Colonic mucosa (tissue), 4 donors: ENCODE data around the gene MDH1. TPM values are rescaled to one million over a fixed set of nuclear protein-coding genes. Genes with fewer than 3 reads are reported as not detected.

Source experiments
- DNase-seq: peaks from one replicate; pipeline ENCODE4 v3.0.0-alpha.2; 2020
- H3K27ac ChIP-seq: fragments of 200-600 bp; one replicate; pipeline ENCODE4 v1.8.0; 2021
- H3K27me3 ChIP-seq: fragments of 200-600 bp; one replicate; pipeline ENCODE4 v1.8.0; 2021
- H3K36me3 ChIP-seq: fragments of 200-600 bp; one replicate; pipeline ENCODE4 v1.8.0; 2021
- H3K4me1 ChIP-seq: fragments of 200-600 bp; one replicate; pipeline ENCODE4 v1.8.0; 2021; ENCODE audit warnings: mild to moderate bottlenecking
- H3K4me3 ChIP-seq: fragments of 200-600 bp; one replicate; pipeline ENCODE4 v1.8.0; 2021
- H3K9ac ChIP-seq, 2 donors: one replicate each; pipeline ENCODE4 v1.7.0; 2013; ENCODE audit warnings: control low read depth in 2 of 2, low read depth in 2 of 2, low read length in 2 of 2
- H3K9me3 ChIP-seq: fragments of 200-600 bp; one replicate; pipeline ENCODE4 v1.8.0; 2021
- intact Hi-C: fragments of 100-400 bp; cut with DNase I; formaldehyde crosslinking; loops from one replicate; pipeline ENCODE4 v1.14.1; 2022
- total RNA-seq, 2 donors: library from RNA; stranded (reverse); fragmentation: NEBNext Ultra II Directional in 1 of 2; extraction: Animal tissue kit (Norgen Biotek cat#: 25700) in 1 of 2; gene quantifications; one replicate each; pipeline ENCODE4 v1.2.1, GENCODE V29; 2021
- TF ChIP-seq, protein P1 (sequence below): fragments of 200-600 bp; IDR thresholded peaks from one replicate; pipeline ENCODE4 v1.8.0; 2022; ENCODE audit warnings: antibody characterized with exemption, mild to moderate bottlenecking
- donor health status: healthy.
- donor health status: DM: no; HTN: no; CAD: no.
- donor health status: DM: no; HTN: no; CAD: no.

Gene MDH1
- total RNA-seq, 2 donors from 2014 or later = 187 to 229 TPM

DNA sequence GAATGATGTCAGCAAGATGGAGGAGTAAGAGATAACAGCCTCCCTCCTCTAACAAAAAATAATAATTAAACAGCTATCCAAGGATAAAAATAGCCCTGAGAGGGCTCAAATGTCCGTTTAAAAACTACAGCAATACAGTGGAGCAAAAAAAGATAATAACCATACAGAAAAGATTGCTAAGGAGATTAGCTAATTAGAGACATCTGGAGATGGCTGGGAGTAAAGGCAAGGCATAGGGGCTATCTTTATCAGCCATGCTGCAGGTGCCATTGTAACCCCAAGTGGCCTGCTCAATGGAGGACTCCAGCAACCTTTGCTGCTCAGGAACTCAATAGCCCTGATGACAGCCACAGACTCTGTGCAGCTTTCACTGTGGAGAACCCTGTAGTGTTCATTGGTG is 42.7 kb downstream of the MDH1 start:
- Histone ChIP-seq H3K27me3 (no peaks in the 10 kb centered on the region), H3K4me3 (no peak overlapping the region), H3K4me1 (no peaks in the 10 kb centered on the region), H3K27ac (no peak overlapping the region), H3K9ac (no peak overlapping the region), H3K36me3 (no peaks in the 10 kb centered on the region), H3K9me3 (no peaks in the 10 kb centered on the region)
- TF ChIP-seq, protein P1, sequence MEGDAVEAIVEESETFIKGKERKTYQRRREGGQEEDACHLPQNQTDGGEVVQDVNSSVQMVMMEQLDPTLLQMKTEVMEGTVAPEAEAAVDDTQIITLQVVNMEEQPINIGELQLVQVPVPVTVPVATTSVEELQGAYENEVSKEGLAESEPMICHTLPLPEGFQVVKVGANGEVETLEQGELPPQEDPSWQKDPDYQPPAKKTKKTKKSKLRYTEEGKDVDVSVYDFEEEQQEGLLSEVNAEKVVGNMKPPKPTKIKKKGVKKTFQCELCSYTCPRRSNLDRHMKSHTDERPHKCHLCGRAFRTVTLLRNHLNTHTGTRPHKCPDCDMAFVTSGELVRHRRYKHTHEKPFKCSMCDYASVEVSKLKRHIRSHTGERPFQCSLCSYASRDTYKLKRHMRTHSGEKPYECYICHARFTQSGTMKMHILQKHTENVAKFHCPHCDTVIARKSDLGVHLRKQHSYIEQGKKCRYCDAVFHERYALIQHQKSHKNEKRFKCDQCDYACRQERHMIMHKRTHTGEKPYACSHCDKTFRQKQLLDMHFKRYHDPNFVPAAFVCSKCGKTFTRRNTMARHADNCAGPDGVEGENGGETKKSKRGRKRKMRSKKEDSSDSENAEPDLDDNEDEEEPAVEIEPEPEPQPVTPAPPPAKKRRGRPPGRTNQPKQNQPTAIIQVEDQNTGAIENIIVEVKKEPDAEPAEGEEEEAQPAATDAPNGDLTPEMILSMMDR = no peak
- intact Hi-C loops = no loop called here
- DNase-seq = no peak

DNA sequence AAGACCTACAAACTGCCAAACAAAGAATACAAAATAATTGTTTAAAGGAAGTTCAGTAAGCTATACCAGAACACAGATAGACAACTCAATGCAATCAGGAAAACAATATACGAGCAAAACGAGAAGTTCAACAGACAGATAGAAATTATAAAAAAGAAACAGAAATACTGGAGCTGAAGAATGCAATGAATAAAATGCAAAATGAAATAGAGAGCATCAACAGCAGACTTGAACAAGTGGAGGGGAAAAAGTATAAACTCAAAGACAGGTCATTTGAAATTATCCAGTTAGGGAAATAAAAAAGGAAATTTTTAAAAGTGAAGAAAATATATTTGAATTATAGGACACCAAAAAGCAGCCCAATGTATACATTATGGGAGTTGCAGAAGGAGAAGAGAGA is 43.6 kb downstream of the MDH1 start:
- H3K9me3 ChIP-seq = no peaks in the 10 kb centered on the region
- intact Hi-C loops = no loop called here
- no peak overlapping the region for H3K27ac ChIP-seq
- H3K4me1 ChIP-seq = no peaks in the 10 kb centered on the region
- no peak overlapping the region for H3K9ac ChIP-seq
- TF ChIP-seq, protein P1 = no peak
- H3K4me3 ChIP-seq = no peak overlapping the region
- no peaks in the 10 kb centered on the region for H3K36me3 ChIP-seq
- H3K27me3 ChIP-seq = no peaks in the 10 kb centered on the region
- no peak for DNase-seq

DNA sequence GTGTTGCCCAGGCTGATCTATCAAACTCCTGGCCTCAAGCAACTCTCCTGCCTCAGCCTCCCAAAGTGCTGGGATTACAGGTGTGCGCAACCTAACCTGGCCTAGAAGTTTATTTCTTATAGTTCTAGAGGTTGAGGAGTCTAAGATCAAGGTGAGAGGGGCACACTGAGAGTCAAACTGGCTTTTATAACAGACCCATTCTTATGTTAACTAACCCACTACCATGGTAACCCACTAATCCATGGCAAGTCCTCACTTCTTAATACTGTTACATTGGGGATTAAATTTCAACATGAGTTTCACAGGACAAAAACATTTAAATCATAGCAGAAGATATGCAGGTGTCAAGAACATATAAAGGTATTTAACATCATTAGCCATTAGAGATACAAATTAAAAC is 50.6 kb downstream of the MDH1 start:
- intact Hi-C loops = no loop called here
- no peak overlapping the region for H3K4me3 ChIP-seq
- H3K9me3 ChIP-seq = no peaks in the 10 kb centered on the region
- H3K9ac ChIP-seq = no peak overlapping the region
- H3K4me1 ChIP-seq = no peaks in the 10 kb centered on the region
- TF ChIP-seq, protein P1 = no peak
- no peaks in the 10 kb centered on the region for H3K27me3 ChIP-seq
- no peak overlapping the region for H3K27ac ChIP-seq
- no peak for DNase-seq
- H3K36me3 ChIP-seq = no peaks in the 10 kb centered on the region

DNA sequence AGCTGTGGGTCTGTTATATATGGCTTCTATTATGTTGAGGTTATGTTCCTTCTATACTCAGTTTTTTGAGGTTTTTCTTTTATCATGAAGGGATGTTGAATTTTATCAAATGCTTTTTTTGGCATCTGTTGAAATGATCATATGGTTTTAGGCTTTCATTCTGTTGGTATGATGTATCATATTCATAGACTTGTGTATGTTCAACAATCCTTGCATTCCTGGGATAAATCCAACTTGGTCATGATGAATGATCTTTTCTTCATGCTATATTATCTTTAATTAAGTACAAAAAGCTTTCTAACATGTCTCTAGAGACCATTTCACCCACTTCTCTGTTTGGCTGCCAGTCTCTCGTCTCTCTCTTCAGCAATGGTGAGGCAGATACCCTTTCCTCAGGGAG is 54.2 kb downstream of the MDH1 start:
- Histone ChIP-seq H3K27me3 (no peaks in the 10 kb centered on the region), H3K4me3 (no peak overlapping the region), H3K36me3 (no peaks in the 10 kb centered on the region), H3K27ac (no peak overlapping the region), H3K4me1 (no peaks in the 10 kb centered on the region), H3K9ac (no peak overlapping the region), H3K9me3 (no peaks in the 10 kb centered on the region)
- TF ChIP-seq, protein P1 = no peak
- DNase-seq = no peak
- intact Hi-C loops = no loop called here

DNA sequence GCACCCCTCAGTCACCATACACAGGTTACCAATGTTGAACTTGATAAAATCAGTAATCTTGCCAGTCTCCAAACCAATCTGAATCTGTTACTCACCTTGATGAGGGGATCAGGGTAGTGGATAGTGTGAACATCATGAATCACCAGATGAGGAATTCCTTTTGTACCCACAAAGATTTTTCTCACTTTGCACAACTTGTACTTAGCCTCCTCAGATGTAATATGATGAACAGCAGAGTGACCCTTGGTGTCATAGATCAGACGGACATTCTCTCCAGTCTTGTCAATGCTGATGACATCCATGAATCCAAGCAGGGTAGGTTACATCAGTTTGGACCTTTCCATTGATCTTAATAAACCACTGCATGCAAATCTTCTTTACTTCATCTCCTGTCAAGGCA is 54.7 kb downstream of the MDH1 start:
- Histone ChIP-seq H3K4me3 (no peak overlapping the region), H3K27me3 (no peaks in the 10 kb centered on the region), H3K9ac (no peak overlapping the region), H3K36me3 (no peaks in the 10 kb centered on the region), H3K27ac (no peak overlapping the region), H3K4me1 (no peaks in the 10 kb centered on the region), H3K9me3 (no peaks in the 10 kb centered on the region)
- TF ChIP-seq, protein P1 = no peak
- intact Hi-C loops = no loop called here
- no peak for DNase-seq

DNA sequence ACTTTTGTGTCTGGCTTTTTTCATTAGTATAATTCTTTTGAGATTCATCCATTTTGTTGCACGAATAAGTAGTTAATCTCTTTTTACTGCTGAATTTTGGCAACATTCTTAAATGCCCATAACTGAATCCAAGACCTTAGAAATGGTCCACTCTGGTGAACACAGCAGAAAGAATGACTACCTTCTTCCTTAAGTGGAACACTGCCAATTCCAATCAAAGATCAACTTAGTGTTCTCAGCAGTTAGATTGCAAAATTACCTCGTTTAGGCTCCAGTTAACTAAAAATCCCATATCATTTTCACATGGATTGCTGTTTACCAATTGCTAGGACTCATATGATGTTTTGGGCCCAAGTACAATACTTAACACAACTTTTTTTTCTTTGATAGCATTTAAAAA is 59.9 kb downstream of the MDH1 start:
- Histone ChIP-seq H3K27ac (no peak overlapping the region), H3K9ac (no peak overlapping the region), H3K9me3 (no peaks in the 10 kb centered on the region), H3K27me3 (no peaks in the 10 kb centered on the region), H3K36me3 (no peaks in the 10 kb centered on the region), H3K4me1 (no peaks in the 10 kb centered on the region), H3K4me3 (no peak overlapping the region)
- TF ChIP-seq, protein P1 = no peak
- no peak for DNase-seq
- intact Hi-C loops = no loop called here
